HEK293 (cell line): Measurements from ENCODE around the gene MAP6.

Source experiments
- CTCF ChIA-PET: fragments of 350-600 bp; formaldehyde crosslinking; extraction: SDS; loops from one replicate; lab custom pipeline; 2021; ENCODE audit warnings: antibody characterized with exemption; lab: Yijun Ruan, JAX
- POLR2A ChIA-PET: fragments of 300-600 bp; formaldehyde crosslinking; extraction: SDS; loops from one replicate; lab custom pipeline; 2020; ENCODE audit warnings: antibody characterized with exemption, inconsistent platforms; lab: Yijun Ruan, JAX
- H3K27ac ChIP-seq: fragments of 200-500 bp; sonication (Bioruptor generic); 2 replicates; pipeline ENCODE4 v1.5.1; 2014; ENCODE audit warnings: low read depth, low read length, control low read depth, inconsistent platforms; ENCODE audit errors: extremely low read depth
- H3K36me3 ChIP-seq, 2 experiments: fragments of 200-500 bp in 1 of 2; sonication (Bioruptor generic) in 1 of 2; 1 replicate in 1 of 2; 2 replicates in 1 of 2; pipeline ENCODE4 v1.5.1; 2014 to 2017; ENCODE audit warnings: inconsistent platforms in 2 of 2, low read length in 2 of 2; ENCODE audit not compliant: control insufficient read depth in 2 of 2, insufficient read depth in 1 of 2
- H3K4me1 ChIP-seq: fragments of 200-500 bp; sonication (Bioruptor generic); 2 replicates; pipeline ENCODE4 v1.5.1; 2014; ENCODE audit warnings: mild to moderate bottlenecking, low read length, inconsistent platforms; ENCODE audit not compliant: control insufficient read depth, insufficient read depth
- H3K4me3 ChIP-seq: 2 replicates; pipeline ENCODE4 v1.5.1; 2011; ENCODE audit warnings: low read depth, mild to moderate bottlenecking, control low read depth, low read length, moderate library complexity
- H3K9me3 ChIP-seq: fragments of 200-500 bp; sonication (Bioruptor generic); 2 replicates; pipeline ENCODE4 v1.5.1; 2014; ENCODE audit warnings: low read depth, low read length, inconsistent platforms; ENCODE audit not compliant: control insufficient read depth, insufficient read depth
- BCL11A ChIP-seq: fragments of 450-650 bp; formaldehyde crosslinking; IDR thresholded peaks from 2 replicates; pipeline ENCODE4 v1.5.1; 2016; ENCODE audit warnings: low read depth, missing biosample characterization, missing genetic modification characterization
- BCL6B ChIP-seq: fragments of 450-650 bp; formaldehyde crosslinking; IDR thresholded peaks from 2 replicates; pipeline ENCODE4 v1.5.1; 2017; ENCODE audit warnings: missing biosample characterization, missing genetic modification characterization
- GFI1B ChIP-seq: fragments of 450-650 bp; formaldehyde crosslinking; IDR thresholded peaks from 2 replicates; pipeline ENCODE4 v1.5.1; 2016; ENCODE audit warnings: missing biosample characterization, missing genetic modification characterization
- MYNN ChIP-seq: fragments of 450-650 bp; formaldehyde crosslinking; IDR thresholded peaks from 2 replicates; pipeline ENCODE4 v1.5.1; 2016; ENCODE audit warnings: missing biosample characterization, missing genetic modification characterization, borderline replicate concordance
- SP7 ChIP-seq: fragments of 450-650 bp; formaldehyde crosslinking; IDR thresholded peaks from 2 replicates; pipeline ENCODE4 v1.5.1; 2016; ENCODE audit warnings: missing biosample characterization, missing genetic modification characterization
- TSHZ1 ChIP-seq: fragments of 450-650 bp; formaldehyde crosslinking; IDR thresholded peaks from 2 replicates; pipeline ENCODE4 v1.5.1; 2016; ENCODE audit warnings: missing biosample characterization, missing genetic modification characterization, borderline replicate concordance
- WT1 ChIP-seq: fragments of 450-650 bp; formaldehyde crosslinking; IDR thresholded peaks from 2 replicates; pipeline ENCODE4 v1.5.1; 2016; ENCODE audit warnings: missing biosample characterization, missing genetic modification characterization
- ZBTB10 ChIP-seq: fragments of 450-650 bp; formaldehyde crosslinking; IDR thresholded peaks from 2 replicates; pipeline ENCODE4 v1.5.1; 2016; ENCODE audit warnings: missing biosample characterization, missing genetic modification characterization
- ZBTB49 ChIP-seq: fragments of 450-650 bp; formaldehyde crosslinking; IDR thresholded peaks from 2 replicates; pipeline ENCODE4 v1.5.1; 2016; ENCODE audit warnings: missing biosample characterization, missing genetic modification characterization, low read depth
- ZNF148 ChIP-seq: fragments of 450-650 bp; formaldehyde crosslinking; IDR thresholded peaks from 2 replicates; pipeline ENCODE4 v1.5.0; 2017; ENCODE audit warnings: missing biosample characterization, missing genetic modification characterization, borderline replicate concordance
- ZNF16 ChIP-seq: fragments of 450-650 bp; formaldehyde crosslinking; IDR thresholded peaks from 2 replicates; pipeline ENCODE4 v1.5.1; 2016; ENCODE audit warnings: low read depth, missing biosample characterization, missing genetic modification characterization
- ZNF169 ChIP-seq: fragments of 450-650 bp; formaldehyde crosslinking; IDR thresholded peaks from 2 replicates; pipeline ENCODE4 v1.5.1; 2016; ENCODE audit warnings: missing biosample characterization, missing genetic modification characterization
- ZNF211 ChIP-seq: fragments of 450-650 bp; formaldehyde crosslinking; IDR thresholded peaks from 2 replicates; pipeline ENCODE4 v1.5.1; 2016; ENCODE audit warnings: low read depth, missing biosample characterization, missing genetic modification characterization
- ZNF274 ChIP-seq, 2 experiments: fragments of 200-500 bp in 1 of 2; fragments of 450-650 bp in 1 of 2; sonication (Bioruptor generic) in 1 of 2; formaldehyde crosslinking in 1 of 2; IDR thresholded peaks; 2 replicates each; pipeline versions ENCODE4 v1.5.1 to v1.6.1; 2014 to 2016; ENCODE audit warnings: borderline replicate concordance in 1 of 2, inconsistent platforms in 1 of 2, low read length in 1 of 2, missing biosample characterization in 1 of 2, missing genetic modification characterization in 1 of 2
- ZNF366 ChIP-seq: fragments of 450-650 bp; formaldehyde crosslinking; conservative IDR thresholded peaks from 2 replicates; pipeline ENCODE4 v1.5.1; 2016; ENCODE audit warnings: missing biosample characterization, missing genetic modification characterization
- ZNF473 ChIP-seq: fragments of 450-650 bp; formaldehyde crosslinking; IDR thresholded peaks from 2 replicates; pipeline ENCODE4 v1.5.1; 2017; ENCODE audit warnings: missing biosample characterization, missing genetic modification characterization
- ZNF561 ChIP-seq: fragments of 450-650 bp; IDR thresholded peaks from 2 replicates; pipeline ENCODE4 v1.5.1; 2018; ENCODE audit warnings: missing biosample characterization, missing genetic modification characterization, borderline replicate concordance
- ZNF571 ChIP-seq: fragments of 450-650 bp; formaldehyde crosslinking; IDR thresholded peaks from 2 replicates; pipeline ENCODE4 v1.5.0; 2017; ENCODE audit warnings: missing biosample characterization, missing genetic modification characterization
- ZNF580 ChIP-seq: fragments of 450-650 bp; formaldehyde crosslinking; IDR thresholded peaks from 2 replicates; pipeline ENCODE4 v1.5.1; 2016; ENCODE audit warnings: missing biosample characterization, missing genetic modification characterization
- ZNF585B ChIP-seq: fragments of 450-650 bp; formaldehyde crosslinking; IDR thresholded peaks from 2 replicates; pipeline ENCODE4 v1.5.1; 2016; ENCODE audit warnings: missing biosample characterization, missing genetic modification characterization
- ZNF610 ChIP-seq: fragments of 450-650 bp; formaldehyde crosslinking; IDR thresholded peaks from 2 replicates; pipeline ENCODE4 v1.5.1; 2016; ENCODE audit warnings: missing biosample characterization, missing genetic modification characterization, borderline replicate concordance
- ZNF76 ChIP-seq: fragments of 450-650 bp; formaldehyde crosslinking; IDR thresholded peaks from 2 replicates; pipeline ENCODE4; 2016; ENCODE audit warnings: low read depth, missing biosample characterization, missing genetic modification characterization, borderline replicate concordance

MAP6 gene

GRCh38 chr11:75650167-75650723, 18.6 kb downstream of the MAP6 start:
- H3K4me3 ChIP-seq: no peak overlapping the region
- no peak overlapping the region for H3K27ac ChIP-seq
- H3K4me1 ChIP-seq: no peaks in the 10 kb centered on the region
- POLR2A ChIA-PET: no interaction called here
- no peaks in the 10 kb centered on the region for H3K9me3 ChIP-seq
- TF ChIP-seq ZNF274 (IDR thresholded peaks at IDR 0.05; ENCODE audit: low read length) (no peak), ZNF274 (tag by site-specific recombination; IDR thresholded peaks at IDR 0.05; ENCODE audit: borderline replicate concordance) (no peak), GFI1B (tag by site-specific recombination) (no peak), ZNF473 (tag by site-specific recombination) (no peak), ZNF585B (tag by site-specific recombination) (no peak), SP7 (tag by site-specific recombination) (no peak), ZNF148 (tag by site-specific recombination) (no peak), ZNF211 (tag by site-specific recombination) (no peak), ZNF76 (tag by site-specific recombination) (no peak), BCL11A (no peak), MYNN (no peak), WT1 (tag by site-specific recombination) (no peak), ZBTB49 (no peak), ZNF16 (tag by site-specific recombination) (no peak)
- CTCF ChIA-PET: interaction anchor here (1.0 kb wide), 2 partner anchors 29 to 57 kb away, joined by 3 to 4 read pairs; no protein-coding TSS in a partner anchor
- no peaks in the 10 kb centered on the region for H3K36me3 ChIP-seq

- no peaks in the 10 kb centered on the region for H3K36me3 ChIP-seq
- H3K27ac ChIP-seq: no peak overlapping the region
- H3K9me3 ChIP-seq: no peaks in the 10 kb centered on the region
- H3K4me1 ChIP-seq: no peaks in the 10 kb centered on the region
- CTCF ChIA-PET: interaction anchor here (0.6 to 0.9 kb wide), 5 partner anchors 13 to 1075 kb away, joined by 3 to 4 read pairs (median 3); no protein-coding TSS in a partner anchor
- POLR2A ChIA-PET: interaction anchor here (0.6 kb wide), 1 partner anchor 79 kb away, joined by 5 read pairs; no protein-coding TSS in a partner anchor
- H3K4me3 ChIP-seq: no peak overlapping the region
- TF ChIP-seq ZNF571 (tag by site-specific recombination) (no peak), ZNF169 (tag by site-specific recombination) (no peak), ZNF610 (no peak), ZNF580 (tag by site-specific recombination) (no peak), ZNF366 (no peak), ZNF561 (tag by site-specific recombination) (no peak), TSHZ1 (tag by site-specific recombination) (no peak), ZBTB10 (tag by site-specific recombination) (no peak), BCL6B (no peak)
These were observed 23.9 kb downstream of the MAP6 start for GRCh38 chr11:75644946-75645345.
